Hematopoietic multipotent progenitor cell treated with erythropoietin and hydrocortisone succinate and interleukin-3 and kit ligand, for 15 days (in vitro differentiated cells): ENCODE measurements around the gene ZNF888.
A peak's percentile ranks its signal among the peaks of the same experiment; 100 is the strongest.
"Not testable (repeated sequence)": the region's sequence is repeated elsewhere in the genome, so short reads cannot be mapped to it uniquely, and the experiment has no call there.

ENCODE experiments used
- DNase-seq: peaks from one replicate; pipeline ENCODE4 v3.0.0-alpha.2; 2015; ENCODE audit warnings: low spot score

Gene ZNF888

DNA sequence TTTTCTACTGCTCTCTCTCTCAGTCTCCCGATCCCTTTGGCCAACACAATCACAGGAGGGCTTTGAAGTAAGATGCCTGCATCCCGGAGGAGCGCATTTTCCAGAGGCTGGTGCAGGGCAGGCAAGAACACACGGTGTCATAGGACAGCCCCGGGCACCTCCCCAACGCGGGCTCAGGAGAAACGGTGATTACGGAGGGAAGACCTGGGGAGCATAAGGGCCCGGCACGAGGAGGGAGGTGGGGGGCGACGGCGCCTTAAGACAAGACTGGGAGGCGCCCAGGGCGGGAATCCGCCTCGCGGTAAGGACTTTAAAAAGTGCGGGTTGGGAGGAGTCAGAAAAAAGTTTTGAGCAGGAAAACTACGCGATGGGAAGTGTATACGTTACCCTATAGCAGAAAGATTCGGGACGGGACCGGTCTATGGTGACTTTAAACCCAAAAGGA is 18.7 kb upstream of the ZNF888 start:
- peak; percentile 34 for DNase-seq

DNA sequence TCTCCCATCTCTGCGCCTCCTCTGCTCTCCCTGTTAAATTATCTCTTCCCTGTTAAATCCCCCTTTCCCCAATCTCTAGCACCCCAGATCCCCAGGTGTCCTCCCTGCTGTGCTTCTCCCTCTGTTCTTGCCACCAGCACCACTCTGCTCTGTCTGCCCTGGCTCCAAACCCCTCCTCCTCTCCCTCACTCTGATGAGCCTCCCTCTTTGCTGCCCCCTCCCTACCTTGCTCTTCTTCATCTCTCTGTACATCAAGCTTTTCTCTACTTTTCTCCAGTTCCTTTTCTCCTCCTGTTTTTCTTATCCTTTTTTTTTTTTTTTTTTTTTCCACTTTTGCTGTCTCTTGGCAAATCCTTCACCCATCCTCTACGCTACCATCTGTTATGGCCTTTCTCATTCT is 18.3 kb upstream of the ZNF888 start:
- DNase-seq, result not testable (repeated sequence)

DNA sequence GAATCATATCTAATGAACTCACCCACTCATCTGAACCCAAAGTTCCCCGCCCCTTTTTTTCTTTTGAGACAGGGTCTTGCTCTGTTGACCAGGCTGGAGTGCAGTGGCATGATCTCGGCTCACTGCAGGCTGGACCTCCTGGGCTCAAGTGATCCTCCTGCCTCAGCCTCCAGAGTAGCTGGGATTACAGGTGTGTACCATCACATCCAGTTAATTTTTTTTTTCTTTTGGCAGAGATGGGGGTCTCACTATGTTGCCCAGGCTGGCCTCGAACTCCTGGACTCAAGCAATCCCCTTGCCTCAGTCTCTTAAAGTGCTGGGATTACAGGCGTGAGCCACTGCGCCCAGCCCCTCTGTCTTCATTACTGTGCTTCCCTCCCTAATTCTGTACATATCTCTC is 17.7 kb upstream of the ZNF888 start:
- not testable (repeated sequence) for DNase-seq

DNA sequence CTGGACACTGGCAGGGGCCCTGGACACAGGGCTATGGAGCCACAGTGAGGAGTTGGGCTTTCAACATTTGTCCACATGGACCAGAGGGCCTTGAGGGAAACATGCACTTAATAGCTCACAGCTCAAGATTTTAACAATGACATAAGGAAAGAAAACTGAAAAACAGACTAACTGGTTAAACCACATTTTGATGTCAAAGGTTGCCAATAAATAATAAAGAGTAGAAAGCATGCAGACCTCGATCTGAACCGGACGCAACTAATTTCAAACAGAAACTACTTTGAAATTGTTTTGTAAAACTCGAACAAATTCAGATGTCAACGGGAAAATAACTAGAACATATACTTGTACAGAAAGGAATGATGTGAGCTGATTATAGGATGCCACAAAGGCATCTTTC is 15.5 kb upstream of the ZNF888 start:
- no peak for DNase-seq

DNA sequence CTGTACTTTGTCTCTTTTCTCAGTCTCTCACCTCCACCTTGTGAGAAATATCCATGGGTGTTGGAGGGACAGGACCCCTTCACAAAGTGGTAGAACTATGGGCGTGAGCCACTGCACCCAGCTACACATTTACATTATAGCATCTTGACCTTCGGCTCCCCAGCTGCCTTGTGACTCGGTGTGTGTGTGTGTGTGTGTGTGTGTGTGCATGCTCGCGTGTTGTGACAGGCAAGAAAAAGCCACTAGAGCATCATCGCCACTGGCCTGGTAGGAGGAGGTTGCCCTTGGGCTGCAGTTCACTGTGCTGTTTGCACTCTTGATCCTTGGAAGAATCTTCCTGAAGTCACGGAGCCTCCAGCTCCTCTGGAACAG is 13.7 kb upstream of the ZNF888 start:
- DNase-seq, result no peak

DNA sequence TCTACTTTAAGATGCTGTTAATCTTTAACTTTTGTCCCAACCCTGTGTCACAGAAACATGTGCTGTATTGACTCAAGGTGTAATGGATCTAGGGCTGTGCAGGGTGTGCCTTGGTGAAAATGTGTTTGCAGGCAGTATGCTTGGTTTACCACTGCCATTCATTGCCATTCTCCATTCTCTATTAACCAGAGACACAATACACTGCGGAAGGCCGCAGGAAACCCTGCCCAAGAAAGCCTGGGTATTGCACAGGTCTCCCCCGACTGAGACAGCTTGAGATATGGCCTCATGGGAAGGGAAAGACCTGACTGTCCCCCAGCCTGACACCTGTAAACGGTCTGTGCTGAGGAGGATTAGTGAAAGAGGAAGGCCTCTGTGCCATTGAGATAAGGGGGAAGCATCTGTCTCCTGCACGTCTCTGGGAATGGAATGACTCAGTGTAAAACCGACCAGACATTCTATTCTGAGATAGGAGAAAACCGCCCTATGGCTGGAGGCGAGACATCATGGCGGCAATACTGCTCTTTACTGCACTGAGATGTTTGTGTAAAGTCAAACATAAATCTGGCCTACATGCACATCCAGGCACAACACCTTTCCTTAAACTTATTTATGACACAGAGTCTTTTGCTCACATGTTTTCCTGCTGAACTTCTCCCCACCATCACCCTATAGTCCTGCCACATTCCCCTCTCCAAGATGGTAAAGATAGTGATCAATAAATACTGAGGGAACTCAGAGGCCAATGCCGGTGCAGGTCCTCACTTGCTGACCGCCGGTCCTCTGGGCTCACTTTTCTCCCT is 13.1 kb upstream of the ZNF888 start:
- peak; percentile 84 for DNase-seq

DNA sequence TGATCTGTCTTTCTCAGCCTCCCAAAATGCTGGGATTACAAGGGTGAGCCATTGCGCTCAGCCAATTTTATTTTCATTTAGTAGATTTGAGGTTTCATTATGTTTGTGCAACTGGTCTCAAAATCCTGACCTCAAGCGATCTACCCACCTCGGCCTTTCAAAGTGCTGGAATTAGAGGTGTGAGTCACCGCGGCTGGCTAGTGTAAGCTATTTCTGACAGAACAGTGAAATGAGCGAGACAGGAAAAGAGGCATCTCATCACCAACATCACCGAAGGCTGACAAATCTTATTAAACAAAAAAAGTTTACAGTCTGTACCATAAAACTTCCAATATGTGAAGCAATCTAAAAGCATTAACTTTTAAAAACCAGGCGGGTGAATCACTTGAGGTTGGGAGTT is 12.2 kb upstream of the ZNF888 start:
- DNase-seq, result no peak

DNA sequence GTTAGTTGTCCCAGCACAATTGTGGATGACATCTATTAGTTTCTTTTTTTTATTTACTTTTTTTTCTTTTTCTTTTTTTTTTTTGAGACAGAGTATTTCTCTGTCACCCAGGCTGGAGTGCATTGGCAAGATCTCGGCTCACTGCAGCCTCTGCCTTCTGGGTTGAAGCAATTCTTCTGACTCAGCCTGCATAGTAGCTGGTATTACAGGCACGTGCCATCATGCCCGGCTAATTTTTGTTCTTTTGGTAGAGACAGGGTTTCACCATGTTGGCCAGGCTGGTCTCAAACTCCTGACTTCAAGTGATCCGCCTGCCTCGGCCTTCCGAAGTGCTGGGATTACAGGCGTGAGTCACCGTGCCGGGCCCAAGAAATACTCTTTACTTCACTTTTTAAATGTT is 1.4 kb upstream of the ZNF888 start:
- not testable (repeated sequence) for DNase-seq

DNA sequence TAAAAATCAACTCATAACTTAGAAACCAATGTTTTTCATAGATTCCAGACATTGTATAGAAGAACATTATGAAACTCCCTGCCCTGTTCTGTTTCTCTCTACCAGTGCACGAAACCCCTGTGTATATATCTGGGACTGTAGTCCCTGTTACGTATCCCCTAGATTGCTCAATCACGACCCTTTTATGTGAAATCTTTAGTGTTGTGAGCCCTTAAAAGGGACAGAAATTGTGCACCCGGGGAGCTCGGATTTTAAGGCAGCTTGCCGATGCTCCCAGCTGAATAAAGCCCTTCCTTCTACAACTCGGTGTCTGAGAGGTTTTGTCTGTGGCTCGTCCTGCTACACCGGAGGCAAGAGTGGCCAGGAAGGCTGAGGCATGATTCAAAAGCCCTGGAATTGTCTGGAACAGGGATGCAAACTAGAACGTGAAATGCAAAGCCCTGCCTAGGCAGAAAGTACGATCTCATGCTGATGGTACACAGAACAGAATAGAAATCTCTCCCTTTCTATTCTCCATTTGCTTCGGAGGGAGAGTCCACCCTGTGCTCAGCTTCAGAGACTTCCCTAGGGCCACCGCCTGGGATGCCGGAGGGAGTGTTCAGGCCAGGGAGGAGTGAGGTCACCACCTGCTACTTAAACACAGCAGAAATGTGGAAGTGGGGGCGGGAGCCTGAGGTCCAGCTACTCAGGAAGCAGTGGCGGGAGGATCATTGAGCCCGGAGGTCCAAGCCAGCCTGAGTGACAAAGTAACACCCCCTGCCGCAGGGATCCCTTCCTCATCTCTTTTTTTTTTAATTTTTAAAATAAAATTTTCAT is 758 bp upstream of the ZNF888 start:
- DNase-seq, result no peak

DNA sequence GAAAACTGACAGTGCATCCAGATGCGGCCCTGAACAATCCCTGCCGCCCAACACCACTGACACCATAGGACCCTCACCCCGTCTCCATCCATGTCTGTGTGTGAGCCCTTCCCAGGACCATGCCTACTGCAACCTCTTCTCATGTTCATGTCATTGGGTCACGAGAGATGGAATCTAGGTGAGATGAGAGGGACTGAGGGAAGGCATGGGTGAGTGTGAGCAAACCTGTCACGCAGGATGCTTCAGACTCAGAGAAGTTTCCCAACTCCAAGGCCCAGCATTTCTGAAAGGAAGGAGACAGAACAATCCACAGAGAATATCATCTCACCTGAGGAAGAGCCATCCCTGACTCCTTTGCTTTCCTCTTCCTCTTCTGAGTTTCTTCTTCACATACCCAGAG is 5.7 kb downstream of the ZNF888 start:
- no peak for DNase-seq

DNA sequence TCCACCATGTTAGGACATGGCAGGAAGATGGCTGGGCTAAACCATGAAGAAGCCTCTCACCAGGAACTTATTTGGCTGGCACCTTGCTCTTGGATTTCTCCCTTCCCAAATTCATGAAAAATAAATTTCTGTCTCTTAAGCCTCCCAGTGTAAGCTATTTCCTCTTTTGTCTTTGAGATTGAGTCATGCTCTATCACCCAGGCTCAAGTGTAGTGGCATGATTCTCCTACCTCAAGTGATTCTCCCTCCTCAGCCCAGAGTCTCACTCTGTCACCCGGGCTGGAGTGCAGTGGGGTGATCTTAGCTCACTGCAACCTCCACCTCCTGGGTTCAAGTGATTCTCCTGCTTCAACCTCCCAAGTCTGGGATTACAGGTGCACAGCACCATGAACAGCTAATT is 12.6 kb downstream of the ZNF888 start:
- DNase-seq, result no peak

DNA sequence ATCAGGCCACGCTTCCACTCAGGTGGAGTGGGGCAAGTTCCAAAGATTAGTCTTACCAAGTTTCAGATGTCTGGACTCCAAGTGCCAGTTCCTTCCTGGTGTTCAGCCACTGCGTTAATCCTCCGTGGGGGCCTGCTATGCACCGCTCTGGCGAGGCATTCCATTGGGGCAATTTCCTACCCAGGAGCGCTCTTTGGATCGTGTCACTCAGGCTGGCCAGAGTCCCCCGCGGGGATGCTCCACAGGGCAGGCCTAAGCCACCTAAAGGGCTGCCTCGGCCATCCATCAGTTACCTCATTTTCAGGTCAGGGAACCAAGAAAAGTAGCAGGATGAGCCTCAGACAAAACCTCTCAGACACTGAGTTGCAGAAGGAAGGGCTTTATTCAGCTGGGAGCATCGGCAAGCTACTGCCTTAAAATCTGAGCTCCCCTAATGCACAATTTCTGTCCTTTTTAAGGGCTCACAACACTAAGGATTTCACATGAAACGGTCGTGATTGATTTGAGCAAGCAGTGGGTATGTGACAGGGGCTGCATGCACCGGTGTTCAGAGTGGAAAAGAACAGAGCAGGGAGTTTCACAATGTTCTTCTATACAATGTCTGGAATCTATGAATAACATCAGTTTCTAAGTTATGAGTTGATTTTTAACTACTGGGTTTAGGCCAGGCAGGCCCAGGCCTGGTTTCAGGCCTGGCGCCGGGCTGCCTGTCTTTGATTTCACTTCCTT is 19.0 kb downstream of the ZNF888 start:
- not testable (repeated sequence) for DNase-seq

DNA sequence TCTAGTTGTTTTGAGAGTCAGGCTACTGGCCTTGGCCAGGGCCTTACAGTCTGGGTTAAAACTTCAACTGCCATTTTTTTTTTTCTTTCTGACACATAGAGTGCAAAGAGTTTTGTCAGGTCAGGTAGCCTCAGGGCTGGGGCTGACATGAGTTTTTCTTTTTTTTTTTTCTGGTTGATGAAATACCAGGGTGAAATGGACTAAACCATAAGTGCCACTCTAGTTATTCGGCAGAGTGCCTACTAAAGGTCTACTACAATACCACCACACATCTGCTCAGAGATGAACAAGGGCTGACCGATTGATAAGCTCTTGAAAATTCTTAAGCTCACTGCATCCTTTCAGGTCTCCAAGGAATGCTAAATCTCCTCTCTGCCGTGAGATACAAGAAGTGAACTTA is 21.4 kb downstream of the ZNF888 start:
- no peak for DNase-seq

DNA sequence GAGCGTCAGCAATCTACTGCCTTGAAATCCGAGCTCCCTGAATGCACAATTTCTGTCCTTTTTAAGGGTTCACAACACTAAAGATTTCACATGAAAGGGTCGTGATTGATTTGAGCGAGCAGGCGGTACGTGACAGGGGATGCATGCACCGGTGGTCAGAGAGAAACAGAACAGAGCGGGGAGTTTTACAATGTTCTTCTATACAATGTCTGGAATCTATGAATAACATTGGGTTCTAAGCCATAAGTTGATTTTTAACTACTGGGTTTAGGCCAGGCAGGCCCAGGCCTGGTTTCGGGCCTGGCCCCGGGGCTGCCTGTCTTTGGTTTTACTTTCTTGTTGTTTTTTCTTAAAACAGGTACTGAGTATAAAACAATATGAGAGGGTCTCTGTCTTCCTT is 24.6 kb downstream of the ZNF888 start:
- not testable (repeated sequence) for DNase-seq

DNA sequence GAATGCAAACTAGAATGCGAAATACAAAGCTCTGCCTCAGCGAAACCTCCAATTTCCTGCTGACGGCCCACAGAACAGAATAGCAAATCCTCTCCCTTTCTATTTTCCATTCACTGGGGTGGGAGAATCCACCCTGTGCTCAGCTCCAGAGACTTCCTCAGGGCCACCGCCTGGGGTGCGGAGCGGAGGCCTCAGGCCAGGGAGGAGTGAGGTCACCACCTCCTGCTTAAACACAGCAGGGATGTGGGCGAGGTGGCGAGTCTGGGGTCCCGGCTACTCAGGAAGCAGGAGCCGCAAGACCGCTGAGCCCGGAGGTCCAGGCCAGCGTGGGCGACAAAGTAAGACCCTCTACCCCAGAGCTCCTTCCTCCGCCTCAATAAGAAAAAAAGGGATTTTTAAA is 25.1 kb downstream of the ZNF888 start:
- no peak for DNase-seq

DNA sequence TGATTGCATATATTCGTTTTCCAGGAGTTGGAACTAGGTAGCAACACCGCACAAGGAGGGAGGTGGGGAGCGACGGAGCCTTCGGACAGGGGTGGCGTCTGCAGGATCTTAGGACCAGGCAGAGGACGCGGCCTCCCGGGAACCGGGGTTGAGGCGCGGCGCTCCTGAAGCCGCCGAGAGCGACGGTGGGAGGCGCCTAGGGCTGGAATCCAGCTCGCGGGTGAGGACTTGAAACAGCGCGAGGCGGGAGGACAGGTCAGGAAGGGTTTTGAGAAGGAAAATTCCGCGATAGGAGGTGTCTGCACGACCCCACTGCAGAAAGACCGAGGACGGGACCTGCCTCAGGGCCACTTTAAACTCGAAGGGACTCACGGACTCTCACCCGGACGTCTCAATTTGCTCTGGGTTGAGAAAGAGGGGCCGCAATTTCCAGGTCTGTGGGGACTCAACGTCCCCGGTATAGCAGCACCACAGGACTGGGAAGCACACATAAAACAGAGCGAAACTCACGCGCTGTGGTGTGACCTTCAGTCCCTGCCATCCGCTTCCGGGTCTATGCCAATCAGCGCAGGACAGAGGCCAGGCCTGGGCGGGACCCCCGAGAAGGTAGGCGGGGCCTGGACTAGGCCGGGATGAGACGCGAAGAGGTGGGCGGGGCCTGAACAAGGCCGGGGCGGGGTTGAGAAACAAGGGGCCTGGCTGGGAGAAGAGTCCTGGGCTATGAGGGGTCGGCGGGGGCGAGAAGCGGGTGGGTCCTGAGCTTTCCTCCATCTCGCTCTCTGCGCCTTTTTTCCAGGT is 25.9 kb downstream of the ZNF888 start, which contains the start of gene ZNF320:
Gene ZNF320, minus strand, starts transcription at position 498 of the 798 bp plus-strand sequence. CDS start 7,380 bp downstream, outside the sequence.
- DNase-seq, result peak; percentile 90

DNA sequence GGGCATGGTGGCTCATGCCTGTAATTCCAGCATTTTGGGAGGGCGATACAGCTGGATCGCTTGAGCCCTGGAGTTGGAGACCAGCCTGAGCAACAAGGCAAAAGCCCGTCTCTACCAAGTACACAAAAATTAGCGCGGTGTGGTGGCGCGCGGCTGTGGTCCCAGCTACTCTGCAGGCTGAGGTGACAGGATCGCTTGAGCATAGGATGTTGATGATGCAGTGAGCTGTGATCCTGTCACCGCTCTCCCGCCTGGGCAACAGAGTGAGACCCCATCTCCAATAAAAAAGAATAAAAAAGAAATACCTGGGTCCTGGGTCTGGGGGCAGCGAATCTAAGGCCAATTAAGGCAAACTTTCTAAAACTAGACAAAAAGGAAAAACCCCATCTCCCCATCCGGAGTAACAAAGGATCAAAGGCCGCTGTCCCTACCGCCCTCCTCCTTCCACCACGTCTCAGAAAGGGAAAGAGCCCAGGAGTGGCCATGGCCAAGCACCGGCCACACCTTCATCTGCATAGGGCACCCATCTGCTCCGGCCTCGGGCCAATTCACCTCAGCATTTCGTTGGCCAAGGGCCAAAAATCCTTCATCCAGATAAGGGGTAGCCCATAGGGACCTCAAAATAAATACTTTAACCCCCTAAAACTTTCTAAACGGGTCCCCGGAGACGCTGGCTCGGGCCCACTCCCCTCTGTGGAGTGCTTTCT is 26.6 kb downstream of the ZNF888 start:
- DNase-seq, result peak; percentile 16

DNA sequence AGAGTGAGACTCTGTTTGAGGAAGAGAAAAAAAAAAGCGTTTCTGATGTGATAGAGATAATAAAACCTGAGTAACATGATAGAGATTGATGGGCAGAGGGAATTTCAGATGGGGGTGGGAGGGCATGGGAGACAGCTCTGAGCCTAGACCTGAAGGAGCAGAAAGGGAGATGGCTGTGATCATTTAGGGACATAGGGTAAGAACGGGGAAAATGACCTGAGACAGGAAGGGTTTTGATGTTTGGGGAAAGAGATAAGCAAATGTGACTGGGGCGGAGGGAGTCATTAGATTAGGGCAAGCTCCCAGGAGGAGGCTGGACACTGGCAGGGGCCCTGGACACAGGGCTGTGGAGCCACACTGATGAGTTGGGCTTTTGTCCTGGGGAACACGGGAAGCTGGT is 31.9 kb downstream of the ZNF888 start:
- DNase-seq, result no peak

DNA sequence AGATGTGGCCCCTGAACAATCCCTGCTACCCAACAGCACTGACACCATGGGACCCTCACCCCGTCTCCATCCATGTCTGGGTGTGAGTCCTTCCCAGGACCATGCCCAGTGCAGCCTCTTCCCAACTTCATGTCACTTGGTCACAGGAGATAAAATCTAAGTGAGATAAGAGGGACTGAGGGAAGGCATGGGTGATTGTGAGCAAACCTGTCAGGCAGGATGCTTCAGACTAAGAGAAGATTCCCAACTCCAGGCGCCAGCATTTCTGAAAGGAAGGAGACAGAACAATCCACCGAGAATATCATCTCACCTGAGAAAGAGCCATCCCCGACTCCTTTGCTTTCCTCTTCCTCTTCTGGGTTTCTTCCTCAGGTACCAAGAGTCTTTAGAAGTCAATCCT is 33.3 kb downstream of the ZNF888 start:
- DNase-seq, result no peak

DNA sequence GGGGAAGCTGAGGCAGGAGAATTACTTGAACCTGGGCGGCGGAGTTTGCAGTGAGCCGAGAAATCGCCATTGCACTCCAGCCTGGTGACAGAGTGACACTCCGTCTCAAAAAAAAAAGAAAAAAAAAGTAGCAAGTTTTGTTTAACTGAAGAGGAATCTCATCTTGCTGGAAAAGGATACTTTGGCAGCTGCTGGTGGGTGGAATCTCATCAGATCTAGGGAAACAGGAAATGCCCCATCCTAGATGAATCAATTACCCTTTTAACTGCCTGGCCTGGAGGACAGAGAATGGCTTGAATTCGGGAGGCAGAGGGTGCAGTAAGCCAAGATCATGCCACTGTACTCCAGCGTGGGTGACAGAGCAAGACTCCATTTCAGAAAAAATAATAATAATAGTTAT is 34.2 kb downstream of the ZNF888 start:
- DNase-seq, result no peak

DNA sequence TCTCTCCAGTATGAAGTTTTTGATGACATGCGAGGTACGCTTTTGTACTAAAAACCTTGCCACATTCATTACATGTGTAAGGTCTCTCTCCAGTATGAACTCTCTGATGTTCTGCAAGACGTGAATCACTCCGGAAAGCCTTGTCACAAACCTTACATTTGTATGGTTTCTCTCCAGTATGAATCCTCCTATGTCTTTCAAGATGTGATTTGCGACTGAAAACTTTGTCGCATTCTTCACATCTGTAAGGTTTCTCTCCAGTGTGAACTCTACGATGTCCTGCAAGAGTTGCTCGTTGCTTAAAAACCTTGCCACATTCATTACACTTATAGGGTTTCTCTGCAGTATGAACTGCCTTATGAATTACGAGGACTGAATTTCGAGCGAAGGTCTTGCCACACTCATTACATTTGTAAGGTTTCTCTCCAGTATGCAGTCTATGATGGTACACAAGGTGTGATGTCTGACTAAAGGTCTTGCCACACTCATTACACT is 42.3 kb downstream of the ZNF888 start:
- no peak for DNase-seq
